Stimulated activated CD4-positive, alpha-beta T cell treated with anti-CD3 and anti-CD28 coated beads, Interleukin-2, amount 100 ng/mL, for 4 hours (primary cell): ENCODE measurements around the gene VSIR.

Experiments
- DNase-seq: peaks from one replicate; pipeline ENCODE4 v3.0.0-alpha.2; 2020; ENCODE audit warnings: low read depth

The VSIR gene

GRCh38 chr10:71763352-71764127 is 9.8 kb downstream of the VSIR start:
- DNase-seq = no peak

DNA sequence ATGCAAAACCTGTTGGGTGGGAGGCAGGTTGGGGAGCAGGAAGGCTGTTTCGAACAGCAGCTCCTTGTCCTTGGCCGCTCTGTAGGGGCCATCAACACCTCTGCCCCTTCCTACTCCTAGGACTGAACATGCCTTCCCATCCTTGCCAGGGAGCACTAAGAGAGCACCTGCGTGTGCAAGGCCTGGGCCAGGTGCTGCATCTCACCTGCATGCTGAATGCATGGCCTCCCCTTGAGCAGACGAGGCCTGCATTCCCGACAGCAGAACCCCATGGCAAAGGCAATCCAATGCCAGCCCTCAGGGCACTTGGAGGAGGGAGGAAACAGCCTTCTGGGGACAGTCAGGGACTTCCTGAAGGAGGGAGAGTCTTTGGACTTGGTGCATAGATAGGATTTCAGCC is 11.0 kb downstream of the VSIR start:
- DNase-seq = no peak

DNA sequence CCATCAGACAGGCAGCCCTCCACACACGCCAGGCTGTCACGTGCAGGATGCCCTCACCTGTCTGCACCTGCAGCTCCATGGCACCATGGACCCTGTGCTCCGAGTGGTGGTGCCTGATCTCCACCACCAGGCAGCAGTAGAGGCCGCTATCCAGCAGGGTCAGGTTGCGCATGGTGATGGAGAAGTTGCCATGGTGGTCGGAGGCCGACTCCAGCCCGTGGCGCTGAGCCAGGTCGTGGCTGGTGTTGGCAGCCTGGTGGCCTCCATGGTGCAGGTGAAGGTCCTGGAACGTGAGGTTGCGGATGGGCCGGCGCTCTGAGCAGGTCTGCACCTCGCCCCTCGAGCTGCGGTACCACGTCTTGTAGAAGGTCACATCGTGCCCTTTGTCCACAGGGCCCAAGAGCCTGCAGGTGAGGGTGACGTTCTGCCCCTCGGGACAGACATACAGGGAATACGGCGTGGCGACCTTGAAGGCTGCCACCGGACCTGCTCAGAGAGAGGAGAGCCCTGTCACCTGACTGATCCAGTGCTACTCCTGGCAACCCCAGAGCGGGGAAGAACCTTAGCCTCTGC is 11.7 kb downstream of the VSIR start:
- DNase-seq = no peak

DNA sequence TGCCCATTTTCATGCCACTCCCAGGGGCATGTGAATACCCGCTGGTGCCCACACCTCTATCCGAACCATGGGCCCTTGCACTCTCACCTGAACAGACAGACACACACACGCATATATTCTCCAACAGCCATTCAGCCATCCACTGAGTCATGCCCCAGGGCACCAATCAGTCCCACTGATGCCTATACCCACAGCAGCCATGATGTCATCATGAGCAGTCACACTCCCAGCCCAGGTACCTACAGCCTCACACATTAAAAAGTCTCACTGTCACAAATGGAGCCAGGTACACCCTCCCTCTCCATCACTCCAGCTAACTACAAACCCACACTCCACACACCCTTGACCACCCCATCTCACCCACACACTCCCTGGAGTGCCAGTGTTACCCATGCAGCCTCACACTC is 12.2 kb downstream of the VSIR start:
- peak; percentile 73 for DNase-seq

- no peak for DNase-seq
These were observed 15.9 kb downstream of the VSIR start for GRCh38 chr10:71757399-71757922.

GRCh38 chr10:71756311-71757191 is 16.8 kb downstream of the VSIR start:
- DNase-seq = no peak

DNA sequence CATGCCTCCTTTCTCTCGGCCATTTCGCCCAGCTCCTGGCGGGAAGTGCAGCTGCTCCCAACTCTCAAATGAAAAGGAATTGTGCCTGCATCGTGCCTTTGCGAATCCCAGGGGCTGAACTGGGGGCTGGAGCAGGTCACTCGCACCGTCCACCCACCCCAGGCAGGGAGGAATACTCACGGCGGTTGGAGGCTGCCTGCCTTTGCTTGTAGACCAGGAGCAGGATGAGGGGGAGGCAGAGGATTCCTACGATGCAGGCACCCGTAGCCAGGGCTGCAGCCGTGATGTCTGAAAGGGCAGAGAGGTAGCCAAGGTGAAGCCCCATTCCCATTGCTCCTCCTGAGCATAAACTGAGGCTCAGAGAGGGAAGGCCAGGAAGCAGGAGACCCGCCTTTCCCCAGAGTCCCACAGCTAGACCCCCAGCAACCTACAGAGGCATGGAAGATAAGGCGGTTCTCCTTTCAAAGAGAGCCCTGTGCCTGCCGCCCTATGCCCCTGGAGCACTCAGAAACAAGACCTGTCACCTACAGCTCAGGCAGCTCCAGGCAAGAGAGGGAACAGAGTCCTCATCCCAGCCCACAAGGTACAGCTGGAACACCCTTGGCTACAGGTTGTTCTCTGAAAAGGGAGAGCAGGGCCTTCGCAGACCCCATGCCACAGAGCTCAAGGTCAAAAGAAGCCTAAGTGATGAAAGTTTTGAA is 18.0 kb downstream of the VSIR start:
- DNase-seq = no peak

GRCh38 chr10:71754562-71754961 is 18.8 kb downstream of the VSIR start:
- DNase-seq = no peak

GRCh38 chr10:71753960-71754505 is 19.3 kb downstream of the VSIR start:
- DNase-seq = no peak

- no peak for DNase-seq
These were observed 20.0 kb downstream of the VSIR start for GRCh38 chr10:71753091-71753959.

DNA sequence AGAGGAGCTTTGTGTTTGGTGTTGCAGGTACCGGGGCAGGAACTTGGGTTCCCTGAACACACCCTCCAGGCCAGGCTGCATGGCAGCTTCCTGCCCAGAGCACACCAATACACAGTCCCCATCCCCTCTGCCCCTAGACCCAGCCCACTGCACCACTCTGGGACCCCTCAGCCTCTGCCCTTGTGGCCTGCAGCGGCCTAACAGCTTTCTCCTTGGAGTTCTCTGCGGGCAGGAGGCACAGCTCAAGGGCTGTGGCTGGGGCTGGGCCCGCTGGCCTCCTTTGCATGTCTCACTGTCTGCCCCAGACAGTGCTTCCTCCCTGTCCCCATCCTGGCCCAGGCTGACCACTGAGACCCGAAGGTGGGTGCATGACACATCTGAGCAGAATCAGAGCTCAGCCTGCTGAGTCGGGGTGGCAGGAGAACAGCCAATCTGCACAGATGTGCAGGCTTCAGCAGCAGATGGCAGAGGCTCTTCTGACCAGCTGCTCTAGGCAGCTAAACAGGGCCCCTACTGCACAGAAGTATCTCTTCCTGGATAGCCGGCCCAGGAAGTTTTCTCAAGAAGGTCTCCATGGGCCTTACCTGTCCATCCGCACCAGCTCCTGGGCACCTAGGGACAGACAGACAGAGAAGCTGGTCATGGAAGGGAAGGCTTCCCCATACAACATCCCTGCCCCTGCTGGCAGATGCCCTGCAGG is 20.8 kb downstream of the VSIR start:
- DNase-seq = no peak

GRCh38 chr10:71751515-71752224 is 21.6 kb downstream of the VSIR start:
- DNase-seq = no peak

- no peak for DNase-seq
These were observed 22.3 kb downstream of the VSIR start for GRCh38 chr10:71750986-71751385.

DNA sequence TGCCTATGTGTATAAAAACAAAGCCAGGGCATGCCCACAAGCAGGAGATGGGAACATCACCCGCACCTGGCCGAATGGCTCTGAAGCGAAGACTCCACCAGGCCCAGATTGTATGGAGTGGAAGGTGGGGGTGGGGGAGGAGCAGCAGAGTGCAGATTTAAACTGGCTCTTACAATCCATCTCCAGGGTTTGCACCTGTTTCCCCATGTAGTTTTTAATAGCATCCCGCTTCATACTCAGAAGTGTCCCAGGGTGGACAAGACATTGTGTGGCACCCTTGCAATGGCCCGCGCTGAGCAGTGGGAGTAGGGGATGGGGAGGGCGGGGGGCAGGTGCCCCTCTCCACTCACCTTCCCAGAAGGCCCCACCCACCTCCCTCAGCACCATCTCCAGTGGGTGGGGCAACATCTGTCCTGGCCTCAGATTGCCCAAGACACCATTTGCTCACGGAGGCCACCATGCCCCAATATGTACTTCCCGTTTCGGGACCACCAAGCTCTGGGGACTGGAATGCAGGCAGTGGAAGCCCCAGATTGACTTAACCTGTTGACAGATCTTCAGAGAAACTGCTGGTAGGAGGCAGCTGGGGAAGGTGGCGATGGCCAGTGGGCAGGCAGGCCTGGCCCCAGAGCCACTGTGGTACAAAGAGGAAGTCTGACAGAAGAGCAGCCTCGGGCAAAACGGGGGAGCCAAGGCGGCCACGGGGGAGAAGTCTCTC is 23.0 kb downstream of the VSIR start:
- DNase-seq = no peak

- no peak for DNase-seq
These were observed 23.9 kb downstream of the VSIR start for GRCh38 chr10:71749396-71749795.

DNA sequence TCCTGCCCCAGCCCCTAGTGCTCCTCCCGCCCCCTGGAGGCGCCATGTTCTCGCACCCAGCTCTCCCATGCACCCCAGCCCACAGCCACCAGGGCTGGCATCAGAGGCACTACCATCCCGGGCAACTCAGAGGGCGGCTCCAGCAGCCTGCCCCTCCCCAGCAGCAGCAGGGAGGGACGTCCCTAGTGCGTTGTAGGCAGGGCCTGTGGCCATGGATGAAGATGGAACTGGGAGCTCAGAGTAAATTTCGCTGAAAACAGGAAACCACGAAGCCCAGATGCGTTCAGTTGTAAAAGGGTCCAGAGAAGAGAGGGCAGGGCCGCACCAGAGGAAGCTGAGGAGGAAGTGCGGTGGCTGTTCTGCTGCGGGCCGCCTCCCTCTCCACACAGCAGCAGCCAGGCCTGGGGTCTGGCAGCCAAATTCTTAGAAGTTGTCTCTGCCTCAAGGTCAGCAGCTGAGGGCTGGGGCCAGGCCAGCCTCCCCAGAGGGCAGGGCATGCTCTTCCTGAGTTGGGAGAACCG is 24.6 kb downstream of the VSIR start:
- peak; percentile 53 for DNase-seq

DNA sequence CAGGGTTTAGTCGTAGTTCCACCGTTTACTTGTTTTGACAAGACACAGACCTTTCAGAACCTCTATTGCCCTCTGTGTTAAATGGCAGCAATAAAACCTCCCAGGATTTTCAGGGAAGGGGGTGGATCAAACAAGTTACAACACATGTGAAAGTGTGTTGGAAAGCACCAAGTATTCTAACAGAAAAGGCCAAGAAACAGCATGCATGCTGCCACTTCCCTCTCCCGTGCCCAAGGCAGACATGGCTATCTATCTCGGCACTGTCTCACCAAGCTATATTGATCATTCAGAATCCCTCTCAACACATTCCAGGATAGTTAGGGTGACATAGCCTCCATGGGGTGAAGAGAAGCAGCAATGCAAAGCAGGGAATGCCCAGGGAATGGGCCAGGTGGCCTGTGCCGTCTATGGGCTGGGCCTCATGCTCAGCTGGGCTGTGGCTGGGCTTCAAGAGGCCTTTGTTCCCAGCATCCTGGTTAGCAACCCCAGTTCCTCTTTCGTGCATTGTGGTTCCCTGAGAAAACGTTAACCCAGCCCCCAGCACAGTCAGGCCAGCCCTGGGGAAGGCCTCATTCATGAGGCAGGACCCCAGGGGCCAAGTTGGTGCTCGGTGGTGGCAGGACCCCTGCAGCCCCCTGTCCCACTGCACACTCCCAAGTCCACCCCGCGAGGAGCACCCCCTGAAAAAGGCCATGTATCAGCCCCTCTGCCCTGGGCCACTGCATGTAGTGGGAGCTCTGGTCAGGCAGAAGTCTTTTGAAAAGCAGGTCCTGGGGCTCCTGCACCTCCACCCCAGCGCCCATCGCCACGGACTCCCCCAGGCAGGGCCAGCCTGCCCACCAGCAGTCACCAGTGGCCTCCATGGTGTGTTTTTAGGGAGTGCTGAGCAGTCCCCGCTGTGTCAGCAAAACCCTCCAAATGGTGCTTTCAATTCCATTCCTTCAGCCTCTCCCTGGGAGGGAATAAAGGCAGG is 25.5 kb downstream of the VSIR start:
- DNase-seq = no peak
